ENCODE measurements around the gene TIGD6.

DNA sequence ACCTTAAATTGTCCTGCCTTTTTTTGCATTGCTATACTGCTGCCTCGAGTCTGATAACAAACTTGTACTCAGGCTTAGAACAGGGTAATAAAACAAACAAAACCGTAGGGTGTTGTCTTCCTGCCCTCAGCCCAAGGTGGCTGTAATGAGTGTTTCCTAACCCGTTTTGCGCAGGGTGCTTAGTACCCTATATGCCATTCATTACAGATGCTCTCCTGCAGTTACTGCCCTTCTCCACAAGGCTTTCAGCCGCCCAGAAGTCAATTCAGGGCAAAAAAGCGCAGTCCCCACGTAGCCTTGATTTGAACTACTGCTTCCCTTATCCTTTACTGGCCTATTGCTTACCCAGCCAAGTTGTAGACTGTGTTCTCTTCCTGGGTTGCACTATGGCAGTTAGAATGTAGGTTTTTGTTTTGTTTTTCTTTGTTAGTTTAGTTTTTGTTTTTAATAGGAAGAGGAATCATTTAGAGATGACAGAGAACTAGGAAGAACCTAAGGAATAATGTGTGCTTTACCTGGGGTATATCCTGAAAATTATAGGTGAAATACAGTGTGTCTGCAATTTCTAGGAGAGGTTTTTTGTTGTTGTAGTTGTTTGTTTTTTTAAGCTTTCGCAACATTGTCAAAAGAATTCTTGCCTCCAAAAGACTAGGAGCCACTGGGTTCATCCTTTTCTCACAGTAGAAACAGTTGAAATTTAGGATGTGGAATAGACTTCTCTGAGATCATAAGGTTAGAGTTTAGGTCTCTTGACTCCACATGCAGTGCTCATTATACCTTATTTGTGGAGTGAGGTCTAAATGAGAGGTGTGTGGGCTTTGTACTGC, 1.4 kb upstream of the TIGD6 start:
- TF ChIP-seq, protein P1, sequence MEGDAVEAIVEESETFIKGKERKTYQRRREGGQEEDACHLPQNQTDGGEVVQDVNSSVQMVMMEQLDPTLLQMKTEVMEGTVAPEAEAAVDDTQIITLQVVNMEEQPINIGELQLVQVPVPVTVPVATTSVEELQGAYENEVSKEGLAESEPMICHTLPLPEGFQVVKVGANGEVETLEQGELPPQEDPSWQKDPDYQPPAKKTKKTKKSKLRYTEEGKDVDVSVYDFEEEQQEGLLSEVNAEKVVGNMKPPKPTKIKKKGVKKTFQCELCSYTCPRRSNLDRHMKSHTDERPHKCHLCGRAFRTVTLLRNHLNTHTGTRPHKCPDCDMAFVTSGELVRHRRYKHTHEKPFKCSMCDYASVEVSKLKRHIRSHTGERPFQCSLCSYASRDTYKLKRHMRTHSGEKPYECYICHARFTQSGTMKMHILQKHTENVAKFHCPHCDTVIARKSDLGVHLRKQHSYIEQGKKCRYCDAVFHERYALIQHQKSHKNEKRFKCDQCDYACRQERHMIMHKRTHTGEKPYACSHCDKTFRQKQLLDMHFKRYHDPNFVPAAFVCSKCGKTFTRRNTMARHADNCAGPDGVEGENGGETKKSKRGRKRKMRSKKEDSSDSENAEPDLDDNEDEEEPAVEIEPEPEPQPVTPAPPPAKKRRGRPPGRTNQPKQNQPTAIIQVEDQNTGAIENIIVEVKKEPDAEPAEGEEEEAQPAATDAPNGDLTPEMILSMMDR (IDR thresholded peaks at IDR 0.05), result peak; percentile 63 to 73 (median 64)
- TF ChIP-seq POLR2A (IDR thresholded peaks at IDR 0.05), result no peak
- TF ChIP-seq POLR2AphosphoS5 (IDR thresholded peaks at IDR 0.05), result no peak

All from breast epithelium (tissue), 3 donors.